ENCODE results near the gene ZNF710. TPM values are rescaled to one million over a fixed set of nuclear protein-coding genes. Genes with fewer than 3 reads are reported as not detected.

The ZNF710 gene
- total RNA-seq, 4 donors from 2014 or later = 8.9 to 17.2 (median 11.5) TPM

DNA sequence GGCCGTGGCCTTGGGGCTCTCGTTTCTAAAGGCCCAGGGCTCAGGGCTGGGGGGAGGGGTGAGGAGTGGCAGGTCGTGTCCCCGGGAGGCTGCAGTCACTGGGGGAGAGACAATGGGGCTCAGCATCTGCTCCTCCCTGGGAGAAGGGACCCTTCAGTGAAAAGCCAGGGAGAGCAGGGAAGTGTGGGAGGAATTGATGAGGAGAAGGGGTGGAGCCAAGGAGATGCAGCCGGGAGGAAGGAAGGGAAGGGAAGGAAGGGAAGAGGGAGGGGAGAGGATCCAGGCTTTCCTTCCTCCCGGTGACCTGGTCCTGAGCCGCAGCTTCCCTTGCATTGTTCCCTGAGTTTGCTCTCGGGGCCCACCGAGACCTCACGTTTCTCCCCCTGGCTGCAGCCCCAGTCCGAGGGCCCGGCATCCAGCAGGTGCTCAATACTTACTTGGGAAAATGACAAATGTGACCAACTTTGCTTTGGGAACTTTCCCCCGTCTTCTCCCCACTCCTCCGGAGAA lies 1.4 kb upstream of the ZNF710 start:
- Histone ChIP-seq H3K27me3 (no peaks in the 10 kb centered on the region), H3K27ac (peak overlapping the region; percentile 26 to 81 (median 79)), H3K4me3 (replicated peaks in 1 of 3) (peak overlapping the region in 1 of 3 donors; percentile 38), H3K9me3 (no peaks in the 10 kb centered on the region), H3K36me3 (no peaks in the 10 kb centered on the region), H3K4me1 (peaks cover 22 to 44% of the 10 kb centered on the region in 2 donors)
- WGBS, 2 donors = 39 to 48% methylated on average over 14 of the region's 14 CpGs
- no peak for DNase-seq
- intact Hi-C loops (cut with DNase I) = loop anchor here (10.0 kb wide), 1 partner anchor 65 kb away; no protein-coding TSS in a partner anchor
- no peak for TF ChIP-seq POLR2A (IDR thresholded peaks at IDR 0.05)
- TF ChIP-seq CTCF (IDR thresholded peaks at IDR 0.05) = no peak

DNA sequence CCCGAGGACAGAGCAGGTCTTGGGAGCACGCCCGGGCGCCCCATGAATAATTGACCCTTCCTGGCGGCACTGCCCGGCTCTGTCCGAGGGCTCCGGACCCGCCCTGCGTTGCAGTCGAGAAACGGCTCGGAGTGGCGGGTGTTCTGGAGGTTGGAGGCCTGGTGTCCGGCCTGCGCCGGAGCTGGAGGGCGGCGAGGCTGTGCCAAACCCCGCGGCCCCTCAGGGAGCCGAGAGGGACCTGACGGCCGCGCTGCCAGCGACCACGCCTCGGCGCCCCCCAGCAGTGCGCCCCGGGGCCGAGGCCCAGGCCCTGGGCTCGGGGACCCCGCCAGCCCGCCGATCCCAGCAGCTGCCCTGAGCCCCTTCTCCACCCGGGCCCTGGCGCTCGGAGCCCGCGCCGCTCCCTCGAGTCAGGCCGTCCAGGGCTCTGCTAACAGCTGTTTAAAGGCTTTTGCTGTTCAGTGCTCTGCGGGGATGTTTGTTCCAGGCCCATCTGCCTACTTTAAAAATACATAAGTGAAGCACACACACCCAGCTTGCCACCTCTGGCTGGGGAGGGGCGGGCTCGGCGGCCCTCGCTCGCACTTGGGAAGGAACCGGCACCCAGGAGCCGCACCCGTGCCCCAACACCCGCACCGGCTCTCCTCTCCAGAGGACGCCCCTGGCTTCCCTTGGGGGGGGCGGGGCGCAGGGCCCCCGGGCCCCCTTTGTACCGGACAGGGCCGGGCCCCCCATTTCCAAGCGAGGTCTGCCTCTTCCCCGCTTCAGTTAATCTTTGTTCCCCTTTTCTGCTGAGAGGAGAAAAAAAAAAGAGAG lies 730 bp upstream of the ZNF710 start:
- H3K4me3 ChIP-seq (replicated peaks in 1 of 3) = peak overlapping the region; percentile 14 to 38 (median 33)
- no peaks in the 10 kb centered on the region for H3K27me3 ChIP-seq
- TF ChIP-seq POLR2A (IDR thresholded peaks at IDR 0.05) = no peak
- TF ChIP-seq CTCF (IDR thresholded peaks at IDR 0.05) = no peak
- intact Hi-C loops (cut with DNase I) = loop anchor here (10.0 kb wide), 1 partner anchor 64 kb away; no protein-coding TSS in a partner anchor
- 13 to 24% methylated on average over 25 to 26 of the region's 63 CpGs for WGBS, 2 donors
- H3K27ac ChIP-seq = peak overlapping the region; percentile 26 to 81 (median 79)
- peaks cover 22 to 50% of the 10 kb centered on the region in 2 donors for H3K4me1 ChIP-seq
- DNase-seq = peak in 1 of 2 donors; percentile 24
- no peaks in the 10 kb centered on the region for H3K36me3 ChIP-seq
- no peaks in the 10 kb centered on the region for H3K9me3 ChIP-seq

DNA sequence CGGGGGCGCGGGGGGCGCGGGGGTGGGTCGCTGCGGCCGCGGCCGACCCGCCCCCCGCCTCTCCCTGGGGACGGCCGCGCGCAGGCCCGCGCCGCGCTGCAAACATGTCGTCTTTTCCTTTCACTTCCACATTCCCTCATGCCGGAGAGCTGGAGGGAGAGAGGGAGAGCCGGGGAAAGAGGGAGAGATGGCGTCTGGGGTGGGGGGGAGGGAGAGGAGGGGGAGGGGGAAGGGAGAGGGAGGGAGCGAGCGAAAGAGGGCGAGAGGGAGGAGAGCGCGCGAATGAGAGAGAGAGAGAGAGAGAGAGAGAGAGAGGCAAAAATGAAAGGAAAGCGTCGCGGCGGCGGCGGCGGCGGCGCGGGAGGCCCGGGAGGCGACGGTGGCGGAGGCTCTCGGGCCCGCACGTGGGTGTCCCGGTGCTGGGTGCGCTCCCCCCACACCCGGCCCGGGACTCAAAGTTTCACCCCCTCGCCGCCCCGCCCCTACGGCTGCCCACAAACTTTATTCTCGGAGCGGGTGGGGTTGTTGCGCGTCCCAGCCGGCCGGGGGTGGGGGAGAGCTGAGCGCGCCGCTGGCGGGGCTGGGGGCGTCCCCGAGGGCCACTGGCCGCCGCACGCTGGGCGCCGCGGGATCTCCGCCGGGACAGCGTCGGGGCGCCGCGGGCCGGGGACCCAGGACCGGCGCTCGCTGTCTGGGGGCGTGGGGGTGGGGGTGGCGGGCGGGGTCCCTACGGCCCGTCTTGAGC lies 731 bp downstream of the ZNF710 start:
- peak; percentile 55 to 61 for DNase-seq
- WGBS, 2 donors = 0% methylated on average over 30 to 35 of the region's 89 CpGs
- Histone ChIP-seq H3K4me1 (peaks cover 22 to 51% of the 10 kb centered on the region in 2 donors), H3K9me3 (no peaks in the 10 kb centered on the region), H3K27ac (peak overlapping the region; percentile 71 to 89 (median 83)), H3K27me3 (no peaks in the 10 kb centered on the region), H3K36me3 (no peaks in the 10 kb centered on the region), H3K4me3 (replicated peaks in 1 of 3) (peak overlapping the region; percentile 27 to 79 (median 78))
- TF ChIP-seq POLR2A (IDR thresholded peaks at IDR 0.05) (no peak), CTCF (IDR thresholded peaks at IDR 0.05) (peak in 1 of 6 experiments; percentile 3)
- intact Hi-C loops (cut with DNase I) = loop anchor here (10.0 kb wide), 1 partner anchor 63 kb away; no protein-coding TSS in a partner anchor

DNA sequence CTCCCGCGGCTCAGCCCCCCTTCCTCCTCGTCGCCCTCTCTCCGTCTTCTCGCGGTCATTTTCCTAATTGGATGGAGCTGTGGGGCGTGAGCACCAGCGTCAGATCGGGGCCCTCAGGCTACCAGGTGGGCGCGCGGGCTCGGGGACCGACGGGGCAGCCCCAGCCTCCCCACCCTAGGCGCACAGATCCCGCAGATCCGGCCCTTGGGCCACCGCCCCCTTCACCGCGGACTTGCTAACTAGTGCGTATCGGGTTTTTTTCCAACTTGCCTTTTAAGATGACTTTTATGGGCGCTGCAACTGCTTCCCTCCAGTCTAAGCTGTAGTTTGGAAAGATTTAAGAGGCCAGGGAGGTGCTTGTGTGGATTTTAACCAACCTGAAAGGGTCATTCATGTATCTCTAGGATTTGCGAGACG lies 1.3 kb downstream of the ZNF710 start:
- TF ChIP-seq POLR2A (IDR thresholded peaks at IDR 0.05) (no peak), CTCF (IDR thresholded peaks at IDR 0.05) (no peak)
- peak; percentile 54 to 58 for DNase-seq
- Histone ChIP-seq H3K4me3 (replicated peaks in 1 of 3) (peak overlapping the region in 2 of 3 donors; percentile 78 to 79), H3K27me3 (no peaks in the 10 kb centered on the region), H3K9me3 (no peaks in the 10 kb centered on the region), H3K36me3 (no peaks in the 10 kb centered on the region), H3K4me1 (peaks cover 22 to 51% of the 10 kb centered on the region in 2 donors), H3K27ac (peak overlapping the region; percentile 71 to 89 (median 83))
- intact Hi-C loops (cut with DNase I) = loop anchor here (10.0 kb wide), 1 partner anchor 62 kb away; no protein-coding TSS in a partner anchor
- 3% methylated on average over 9 to 18 of the region's 27 CpGs for WGBS, 2 donors
